Erythroblast (primary cell): Measurements from ENCODE around the gene KLK5.

Experiments
- GATA1 ChIP-seq: IDR thresholded peaks from 2 replicates; pipeline ENCODE4 v1.6.1; 2011; ENCODE audit warnings: low read depth, mild to moderate bottlenecking, control low read depth, low read length, moderate library complexity
- POLR2A ChIP-seq: IDR thresholded peaks from 2 replicates; pipeline ENCODE4 v1.6.1; 2011; ENCODE audit warnings: mild to moderate bottlenecking, low read length

DNA sequence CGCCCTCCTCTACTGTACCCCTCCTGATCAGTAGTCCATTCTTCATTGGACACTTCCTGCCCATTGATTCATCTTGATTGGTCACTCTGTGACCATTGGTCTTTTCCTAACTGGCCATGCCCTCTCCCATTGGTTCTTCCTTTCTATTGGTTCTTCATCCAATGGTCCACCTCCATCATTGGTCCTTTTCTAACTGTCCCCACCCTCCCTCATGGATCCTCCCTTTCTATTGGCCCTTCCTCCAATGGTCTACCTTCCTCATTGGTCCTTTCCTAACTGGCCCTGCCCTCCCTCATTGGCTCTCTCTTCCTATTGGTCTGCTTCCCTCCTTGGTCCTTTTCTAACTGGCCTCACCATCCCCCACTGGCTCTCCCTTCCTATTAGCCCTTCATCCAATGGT lies 9.4 kb upstream of the KLK5 start:
- TF ChIP-seq GATA1 (no peak), POLR2A (no peak)
